ENCODE data around the gene RPS6KL1.

RPS6KL1 gene

DNA sequence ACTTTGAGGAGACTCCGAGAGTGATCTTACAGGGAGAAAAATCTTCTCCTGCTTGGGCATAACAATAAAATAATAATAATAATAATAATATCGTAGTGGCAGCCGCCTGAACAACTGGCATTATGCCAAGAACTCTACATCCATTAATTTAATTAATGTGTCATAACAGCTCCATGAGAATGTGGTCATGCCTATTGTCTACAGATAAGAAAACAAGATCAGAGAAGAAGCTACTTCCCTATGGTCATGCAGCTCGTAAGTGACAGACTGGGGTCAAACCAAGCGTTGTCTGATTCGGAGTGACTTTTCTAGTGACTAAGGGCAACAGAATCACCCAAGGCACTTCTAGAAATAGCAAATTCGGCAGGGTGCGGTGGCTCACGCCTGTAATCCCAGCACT is 58.9 kb downstream of the RPS6KL1 start:
- TF ChIP-seq, protein P1, sequence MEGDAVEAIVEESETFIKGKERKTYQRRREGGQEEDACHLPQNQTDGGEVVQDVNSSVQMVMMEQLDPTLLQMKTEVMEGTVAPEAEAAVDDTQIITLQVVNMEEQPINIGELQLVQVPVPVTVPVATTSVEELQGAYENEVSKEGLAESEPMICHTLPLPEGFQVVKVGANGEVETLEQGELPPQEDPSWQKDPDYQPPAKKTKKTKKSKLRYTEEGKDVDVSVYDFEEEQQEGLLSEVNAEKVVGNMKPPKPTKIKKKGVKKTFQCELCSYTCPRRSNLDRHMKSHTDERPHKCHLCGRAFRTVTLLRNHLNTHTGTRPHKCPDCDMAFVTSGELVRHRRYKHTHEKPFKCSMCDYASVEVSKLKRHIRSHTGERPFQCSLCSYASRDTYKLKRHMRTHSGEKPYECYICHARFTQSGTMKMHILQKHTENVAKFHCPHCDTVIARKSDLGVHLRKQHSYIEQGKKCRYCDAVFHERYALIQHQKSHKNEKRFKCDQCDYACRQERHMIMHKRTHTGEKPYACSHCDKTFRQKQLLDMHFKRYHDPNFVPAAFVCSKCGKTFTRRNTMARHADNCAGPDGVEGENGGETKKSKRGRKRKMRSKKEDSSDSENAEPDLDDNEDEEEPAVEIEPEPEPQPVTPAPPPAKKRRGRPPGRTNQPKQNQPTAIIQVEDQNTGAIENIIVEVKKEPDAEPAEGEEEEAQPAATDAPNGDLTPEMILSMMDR (IDR thresholded peaks at IDR 0.05) = no peak
- no peak overlapping the region for H3K9ac ChIP-seq
- H3K27ac ChIP-seq = no peak overlapping the region
- no peaks in the 10 kb centered on the region for H3K36me3 ChIP-seq (ENCODE audit: control insufficient read depth, insufficient read depth, low read length)
- H3K9me3 ChIP-seq (ENCODE audit: control insufficient read depth, low read length) = no peaks in the 10 kb centered on the region
- H3K79me2 ChIP-seq = peaks cover 2% of the 10 kb centered on the region
- no peak overlapping the region for H2AFZ ChIP-seq
- H3K4me3 ChIP-seq (ENCODE audit: low read depth, low read length) = no peak overlapping the region
- no peak overlapping the region for H3K4me2 ChIP-seq (ENCODE audit: low read length)
- no peaks in the 10 kb centered on the region for H3K27me3 ChIP-seq (ENCODE audit: control insufficient read depth, insufficient read depth, low read length)
- no peaks in the 10 kb centered on the region for H3K4me1 ChIP-seq

DNA sequence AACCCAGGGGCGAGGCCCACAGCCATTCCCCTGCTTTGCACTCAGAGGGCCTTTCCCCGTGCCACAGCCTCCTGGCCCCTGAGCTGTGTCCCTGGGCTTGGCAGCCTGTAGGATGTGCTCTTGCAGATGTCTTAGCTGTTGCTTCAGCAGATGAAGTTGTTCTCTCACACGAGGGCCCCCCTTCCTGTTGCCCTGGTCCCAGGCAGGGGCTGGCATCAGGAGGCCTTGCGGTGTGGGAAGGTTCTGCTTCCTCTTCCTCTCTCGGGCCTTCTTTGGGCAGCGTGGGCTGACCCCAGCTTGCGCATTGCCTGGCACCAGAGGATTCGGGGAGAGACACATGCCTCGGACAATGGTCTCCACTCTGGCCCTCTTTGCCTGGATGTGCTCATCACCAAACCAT is 59.8 kb downstream of the RPS6KL1 start:
- H3K27me3 ChIP-seq (ENCODE audit: control insufficient read depth, insufficient read depth, low read length) = no peaks in the 10 kb centered on the region
- peaks cover 2% of the 10 kb centered on the region for H3K79me2 ChIP-seq
- TF ChIP-seq, protein P1 (IDR thresholded peaks at IDR 0.05) = no peak
- H3K9me3 ChIP-seq (ENCODE audit: control insufficient read depth, low read length) = no peaks in the 10 kb centered on the region
- no peak overlapping the region for H2AFZ ChIP-seq
- H3K4me1 ChIP-seq = no peaks in the 10 kb centered on the region
- no peak overlapping the region for H3K9ac ChIP-seq
- H3K36me3 ChIP-seq (ENCODE audit: control insufficient read depth, insufficient read depth, low read length) = no peaks in the 10 kb centered on the region
- no peak overlapping the region for H3K4me2 ChIP-seq (ENCODE audit: low read length)
- H3K4me3 ChIP-seq (ENCODE audit: low read depth, low read length) = no peak overlapping the region
- H3K27ac ChIP-seq = no peak overlapping the region

DNA sequence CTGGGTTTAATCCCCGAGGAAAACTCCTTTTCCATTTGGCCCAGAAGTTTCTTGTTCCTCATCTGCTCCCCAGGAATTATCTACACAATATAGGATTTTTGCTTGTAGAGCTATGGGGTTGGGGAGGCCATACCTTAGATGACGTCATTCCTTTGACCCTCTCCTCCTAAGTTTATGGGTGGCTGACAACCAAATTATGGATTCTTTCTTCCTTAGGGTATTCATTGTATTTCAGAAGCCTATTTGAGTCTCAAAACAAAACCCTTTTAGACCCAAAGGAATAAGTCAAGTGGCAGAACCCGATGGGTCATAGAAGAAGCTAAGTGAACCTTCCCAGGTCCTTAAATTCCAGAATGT is 61.3 kb downstream of the RPS6KL1 start:
- Histone ChIP-seq H3K79me2 (peaks cover 2% of the 10 kb centered on the region), H3K27ac (no peak overlapping the region), H3K36me3 (ENCODE audit: control insufficient read depth, insufficient read depth, low read length) (no peaks in the 10 kb centered on the region), H3K4me3 (ENCODE audit: low read depth, low read length) (no peak overlapping the region), H3K9ac (no peak overlapping the region), H2AFZ (no peak overlapping the region), H3K9me3 (ENCODE audit: control insufficient read depth, low read length) (no peaks in the 10 kb centered on the region), H3K4me2 (ENCODE audit: low read length) (no peak overlapping the region), H3K4me1 (no peaks in the 10 kb centered on the region), H3K27me3 (ENCODE audit: control insufficient read depth, insufficient read depth, low read length) (no peaks in the 10 kb centered on the region)
- TF ChIP-seq, protein P1 (IDR thresholded peaks at IDR 0.05) = no peak

DNA sequence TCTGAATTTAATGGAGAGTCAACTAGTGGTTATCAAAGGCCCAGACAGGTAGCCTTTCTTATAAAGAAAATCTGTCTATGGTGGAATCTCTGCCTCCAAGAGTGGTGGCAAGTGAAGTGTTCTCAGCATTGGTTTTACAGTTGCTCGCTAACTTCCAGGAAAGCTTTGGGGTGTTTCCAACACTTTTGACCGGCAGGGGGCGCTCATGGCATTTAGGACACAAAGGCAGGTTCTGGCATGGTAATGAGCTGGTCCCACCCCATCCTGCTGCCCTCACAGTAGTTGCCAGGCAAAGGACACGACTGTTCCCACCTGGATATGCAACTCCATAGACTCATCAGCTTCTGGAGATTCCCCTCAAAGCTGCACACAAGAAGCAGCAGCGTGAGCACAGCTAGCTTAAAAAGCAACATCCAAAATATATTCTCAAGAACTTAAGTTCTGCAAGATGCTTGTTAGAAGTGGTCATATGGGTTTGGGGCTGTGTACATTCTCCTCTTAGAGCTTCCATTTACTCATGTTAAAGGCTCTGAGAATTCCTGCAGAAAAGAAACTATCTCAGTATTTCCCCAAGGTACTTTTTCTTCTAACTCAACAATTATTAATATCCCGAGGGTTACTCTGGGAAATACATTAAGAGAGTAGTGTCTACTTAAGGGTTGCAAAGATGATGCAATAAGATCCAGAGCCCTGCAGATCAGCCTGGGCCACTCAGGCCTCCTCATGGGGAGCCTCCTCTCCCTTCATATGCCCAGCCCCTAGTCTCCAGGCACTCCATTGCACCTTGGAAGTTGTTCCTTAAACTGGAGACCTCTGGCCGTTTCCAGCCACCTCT is 61.9 kb downstream of the RPS6KL1 start:
- Histone ChIP-seq H3K36me3 (ENCODE audit: control insufficient read depth, insufficient read depth, low read length) (no peaks in the 10 kb centered on the region), H3K4me1 (no peaks in the 10 kb centered on the region), H3K27ac (no peak overlapping the region), H3K4me2 (ENCODE audit: low read length) (no peak overlapping the region), H3K9me3 (ENCODE audit: control insufficient read depth, low read length) (no peaks in the 10 kb centered on the region), H2AFZ (no peak overlapping the region), H3K9ac (no peak overlapping the region), H3K79me2 (peaks cover 2% of the 10 kb centered on the region), H3K27me3 (ENCODE audit: control insufficient read depth, insufficient read depth, low read length) (no peaks in the 10 kb centered on the region), H3K4me3 (ENCODE audit: low read depth, low read length) (no peak overlapping the region)
- TF ChIP-seq, protein P1 (IDR thresholded peaks at IDR 0.05) = peak; percentile 90
